NCI-H446 (cell line): ENCODE measurements around the gene CELF5.
"Not testable (repeated sequence)": the region's sequence is repeated elsewhere in the genome, so short reads cannot be mapped to it uniquely, and the experiment has no call there.

Source experiments
- DNase-seq, 2 experiments: peaks; one replicate each; lab custom pipeline; 2025; lab: John Stamatoyannopoulos, UW

The CELF5 gene

GRCh38 chr19:3322199-3322978 lies 97.9 kb downstream of the CELF5 start:
- DNase-seq = no peak

- DNase-seq = no peak
These were observed 98.6 kb downstream of the CELF5 start for GRCh38 chr19:3323026-3323425.

- no peak for DNase-seq
These were observed 99.2 kb downstream of the CELF5 start for GRCh38 chr19:3323658-3324057.

- peak in 1 of 2 experiments; percentile 48 for DNase-seq
These were observed 100.0 kb downstream of the CELF5 start for GRCh38 chr19:3324405-3324856.

- DNase-seq = no peak
These were observed 101.0 kb downstream of the CELF5 start for GRCh38 chr19:3325451-3325850.

- no peak for DNase-seq
These were observed 104.3 kb downstream of the CELF5 start for GRCh38 chr19:3328743-3329142.

- DNase-seq = no peak
These were observed 105.6 kb downstream of the CELF5 start for GRCh38 chr19:3330047-3330446.

- not testable (repeated sequence) for DNase-seq
These were observed 107.8 kb downstream of the CELF5 start for GRCh38 chr19:3332232-3332631.

- no peak for DNase-seq
These were observed 108.6 kb downstream of the CELF5 start for GRCh38 chr19:3333020-3333583.

GRCh38 chr19:3333662-3334061 lies 109.2 kb downstream of the CELF5 start:
- no peak for DNase-seq

- DNase-seq = not testable (repeated sequence)
These were observed 110.4 kb downstream of the CELF5 start for GRCh38 chr19:3334749-3335430.

GRCh38 chr19:3335431-3336350 lies 111.2 kb downstream of the CELF5 start:
- peak; percentile 32 to 41 for DNase-seq

- DNase-seq = no peak
These were observed 111.9 kb downstream of the CELF5 start for GRCh38 chr19:3336351-3336679.

- peak; percentile 70 to 93 for DNase-seq
These were observed 112.4 kb downstream of the CELF5 start for GRCh38 chr19:3336680-3337523.

- no peak for DNase-seq
These were observed 114.2 kb downstream of the CELF5 start for GRCh38 chr19:3338541-3339181.

GRCh38 chr19:3340340-3340739 lies 115.9 kb downstream of the CELF5 start:
- DNase-seq = no peak

GRCh38 chr19:3342246-3342645 lies 117.8 kb downstream of the CELF5 start:
- DNase-seq = no peak

- DNase-seq = not testable (repeated sequence)
These were observed 118.5 kb downstream of the CELF5 start for GRCh38 chr19:3342962-3343361.

- DNase-seq = peak in 1 of 2 experiments; percentile 61
These were observed 119.4 kb downstream of the CELF5 start for GRCh38 chr19:3343619-3344502.
